GM12801 (cell line): ENCODE data around the gene AKAP17A.

Source experiments
- CTCF ChIP-seq: IDR thresholded peaks from one replicate; pipeline ENCODE4 v1.5.1; 2011; ENCODE audit warnings: control low read depth; ENCODE audit not compliant: insufficient read length; ENCODE audit errors: extremely low read depth

Gene AKAP17A

GRCh38 chrX:1609311-1609710, 17.9 kb downstream of the AKAP17A start:
- TF ChIP-seq CTCF: no peak

DNA sequence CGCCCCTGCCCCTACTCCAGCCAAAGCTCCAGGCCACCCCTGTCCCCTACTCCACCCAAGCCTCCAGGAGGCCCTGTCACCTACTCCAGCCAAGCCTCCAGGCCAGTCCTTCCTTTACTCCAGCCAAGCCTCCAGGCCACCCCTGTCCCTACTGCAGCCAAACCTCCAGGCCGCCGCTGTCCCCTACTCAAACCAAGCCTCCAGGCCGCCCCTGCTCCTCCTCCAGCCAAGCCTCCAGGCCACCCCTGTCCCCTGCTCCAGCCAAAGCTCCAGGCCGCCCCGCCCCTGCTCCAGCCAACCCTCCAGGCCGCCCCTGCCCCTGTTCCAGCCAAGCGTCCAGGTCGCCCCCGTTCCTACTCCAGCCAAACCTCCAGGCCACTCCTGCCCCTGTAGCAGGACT, 18.4 kb downstream of the AKAP17A start:
- no peak for TF ChIP-seq CTCF

DNA sequence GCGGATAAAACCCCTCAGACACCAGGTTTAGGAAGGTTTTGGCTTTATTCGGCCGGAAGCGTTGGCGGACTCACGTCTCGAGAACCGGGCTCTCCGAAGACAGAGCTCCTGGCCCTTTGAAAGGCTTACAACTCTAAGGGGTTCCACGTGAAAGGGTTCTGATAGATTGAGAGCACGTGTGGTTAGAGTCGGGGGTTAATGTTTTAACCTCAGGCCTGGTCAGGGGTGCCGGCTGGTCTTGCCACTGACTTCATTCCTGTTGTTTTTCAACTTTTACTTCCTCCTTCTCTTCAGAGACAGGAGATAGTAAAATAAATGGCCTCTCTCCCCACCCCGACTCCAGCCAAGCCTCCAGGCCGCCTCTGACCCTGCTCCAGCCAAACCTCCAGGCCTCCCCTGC, 18.8 kb downstream of the AKAP17A start:
- no peak for TF ChIP-seq CTCF

- TF ChIP-seq CTCF: no peak
These were observed 19.3 kb downstream of the AKAP17A start for GRCh38 chrX:1610736-1611135.

DNA sequence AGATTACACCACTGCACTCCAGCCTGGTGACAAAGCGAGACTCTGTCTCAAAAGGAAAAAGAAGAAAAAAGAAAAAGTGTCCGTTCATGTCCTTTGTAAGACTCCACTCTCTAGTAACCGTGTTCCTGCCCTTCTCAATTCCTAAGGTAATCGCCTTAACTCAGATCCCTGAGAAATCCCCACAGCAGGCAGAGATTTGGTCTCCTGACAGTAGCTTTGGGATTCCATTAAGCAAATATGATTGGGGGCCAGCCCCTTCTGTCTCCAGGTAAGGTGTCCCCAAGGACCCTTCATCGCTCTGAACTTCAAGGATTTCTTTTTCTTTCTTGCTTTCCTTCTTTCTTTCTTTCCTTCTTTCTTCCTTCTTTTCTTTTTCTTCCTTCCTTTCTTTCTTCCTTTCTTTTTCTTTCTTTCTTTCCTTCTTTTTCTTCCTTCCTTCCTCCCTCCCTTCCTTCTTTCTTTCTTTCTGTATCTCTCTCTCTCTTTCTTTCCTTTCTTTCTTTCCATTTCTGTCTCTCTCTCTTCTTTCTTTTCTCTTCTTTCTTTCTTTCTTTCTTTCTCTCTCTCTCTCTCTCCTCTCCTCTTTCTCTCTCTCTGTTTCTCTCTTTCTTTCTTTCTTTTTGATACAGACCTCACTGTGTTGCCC, 21.4 kb downstream of the AKAP17A start:
- TF ChIP-seq CTCF: no peak

DNA sequence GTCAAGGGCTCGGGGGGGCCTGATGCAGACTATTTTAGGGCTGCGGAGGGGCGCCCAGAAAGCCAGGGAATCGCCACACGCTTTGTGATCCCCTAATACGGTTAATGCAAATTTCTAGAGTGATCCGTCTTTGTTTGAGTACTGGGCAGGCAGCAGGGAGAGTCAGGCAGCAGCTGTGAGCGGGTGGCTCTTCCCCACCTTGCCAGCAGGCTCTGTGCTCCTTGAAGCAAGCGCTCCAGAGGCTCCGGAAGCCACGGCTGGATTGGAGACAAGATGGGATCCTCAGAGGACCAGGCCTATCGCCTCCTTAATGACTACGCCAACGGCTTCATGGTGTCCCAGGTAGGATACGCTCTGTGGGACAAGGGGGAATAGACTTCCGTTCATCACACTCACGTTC, 23.5 kb downstream of the AKAP17A start, which contains the start of gene ASMT:
ASMT (plus strand) TSS at position 133 of the 400 bp plus-strand sequence; CDS start at position 274, 141 bp downstream.
- no peak for TF ChIP-seq CTCF

DNA sequence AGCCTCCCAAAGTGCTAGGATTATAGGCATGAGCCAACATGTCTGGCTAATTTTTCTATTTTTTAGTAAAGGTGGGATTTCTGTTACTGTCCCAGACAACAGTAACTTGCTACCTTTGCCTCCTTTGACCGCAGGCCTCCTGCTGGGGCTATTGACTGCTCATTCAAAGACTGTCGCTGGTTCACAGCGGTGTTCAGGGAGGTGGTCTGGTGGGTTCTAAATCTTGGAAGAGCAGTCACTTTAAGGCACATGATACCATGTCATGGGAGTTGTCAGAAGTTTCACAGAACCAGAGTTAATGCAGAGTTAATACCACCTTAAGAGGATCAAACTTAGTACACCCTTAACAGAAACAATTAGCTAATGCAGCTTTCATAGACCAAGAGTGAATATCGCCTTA, 27.3 kb downstream of the AKAP17A start:
- TF ChIP-seq CTCF: no peak
